GM12878 (cell line): Measurements from ENCODE around the gene RB1. TPM values are rescaled to one million over a fixed set of nuclear protein-coding genes. Genes with fewer than 3 reads are reported as not detected.

Experiments
- ATAC-seq: fragments of 200-7000 bp; cut with Tn5 transposase; 3 replicates; pipeline ENCODE4 v1.9.1; 2020; ENCODE audit warnings: mild to moderate bottlenecking, moderate library complexity
- BruUV-seq: library from RNA; stranded (reverse); fragments of 400-500 nt; replicated peaks from 2 replicates; lab custom pipeline; 2021; lab: Mats Ljungman, UMichigan
- CTCF ChIA-PET: fragments of 300-600 bp; sonication (Branson Sonifier 250); formaldehyde crosslinking; extraction: SDS; loops from one replicate; lab custom pipeline; 2021; ENCODE audit warnings: inconsistent platforms; lab: Yijun Ruan, JAX
- POLR2A ChIA-PET: fragments of 350-600 bp; formaldehyde crosslinking; extraction: SDS; loops from one replicate; lab custom pipeline; 2021; ENCODE audit warnings: inconsistent platforms; lab: Charles Lee
- RAD21 ChIA-PET: fragments of 300-600 bp; sonication (Branson Sonifier 250); formaldehyde crosslinking; loops from one replicate; lab custom pipeline; 2023; ENCODE audit warnings: antibody characterized with exemption; ENCODE audit not compliant: unreplicated experiment; lab: Charles Lee
- SMC1A ChIA-PET: fragments of 300-600 bp; sonication (Branson Sonifier 250); formaldehyde crosslinking; loops from one replicate; lab custom pipeline; 2023; ENCODE audit not compliant: unreplicated experiment, uncharacterized antibody; lab: Charles Lee
- DNase-seq: peaks from one replicate; pipeline ENCODE4 v3.0.0-alpha.2; 2011; ENCODE audit warnings: low read depth, low spot score
- FAIRE-seq: peaks from 3 replicates; lab custom pipeline; 2011; peaks lifted over from hg19 to GRCh38; lab: Jason Lieb, UNC
- H2AFZ ChIP-seq: 2 replicates; pipeline ENCODE4 v1.6.0; 2011; ENCODE audit warnings: low read depth, low read length, control low read depth; ENCODE audit not compliant: control insufficient read depth
- H3K27ac ChIP-seq: 2 replicates; pipeline ENCODE4 v1.5.1; 2011; ENCODE audit warnings: control low read depth; ENCODE audit not compliant: control insufficient read depth, insufficient read depth
- H3K27me3 ChIP-seq, 2 experiments: replicated peaks in 1 of 2; 2 replicates each; pipeline versions ENCODE4 v1.6.0 to v1.6.1; 2011; ENCODE audit warnings: low read length in 1 of 2; ENCODE audit not compliant: control insufficient read depth in 2 of 2, insufficient read depth in 2 of 2
- H3K36me3 ChIP-seq, 2 experiments: 2 replicates each; pipeline ENCODE4 v1.5.1; 2011; ENCODE audit warnings: low read length in 1 of 2; ENCODE audit not compliant: control insufficient read depth in 2 of 2, insufficient read depth in 2 of 2
- H3K4me1 ChIP-seq: 2 replicates; pipeline ENCODE4 v1.6.1; 2011; ENCODE audit warnings: mild to moderate bottlenecking, low read length, moderate library complexity, mixed read lengths; ENCODE audit not compliant: control insufficient read depth, insufficient read depth
- H3K4me2 ChIP-seq: 2 replicates; pipeline ENCODE4 v1.6.0; 2011; ENCODE audit warnings: control low read depth; ENCODE audit not compliant: control insufficient read depth, insufficient read depth
- H3K4me3 ChIP-seq: fragments of 200-600 bp; sonication (generic); 2 replicates; pipeline ENCODE4 v1.5.1; 2016
- H3K79me2 ChIP-seq: 2 replicates; pipeline ENCODE4 v1.6.0; 2011; ENCODE audit warnings: low read length; ENCODE audit not compliant: control insufficient read depth, insufficient read depth
- H3K9ac ChIP-seq: 2 replicates; pipeline ENCODE4 v1.8.0; 2011; ENCODE audit warnings: low read length, control low read depth, mixed read lengths; ENCODE audit not compliant: control insufficient read depth, insufficient read depth
- H3K9me3 ChIP-seq: replicated peaks from 3 replicates; pipeline ENCODE4 v1.5.1; 2011; ENCODE audit warnings: mild to moderate bottlenecking, low read length; ENCODE audit not compliant: control insufficient read depth, insufficient read depth
- H4K20me1 ChIP-seq: 2 replicates; pipeline ENCODE4 v1.6.0; 2011; ENCODE audit not compliant: control insufficient read depth, insufficient read depth
- CUX1 ChIP-seq: IDR thresholded peaks from 2 replicates; pipeline ENCODE4 v1.6.1; 2012; ENCODE audit warnings: improper control_type of control experiment, low read depth, low read length; ENCODE audit not compliant: insufficient replicate concordance
- IRF4 ChIP-seq: IDR thresholded peaks from 2 replicates; pipeline ENCODE4 v1.6.1; 2011; ENCODE audit warnings: low read depth, low read length
- KLF5 ChIP-seq: fragments of 450-650 bp; IDR thresholded peaks from 2 replicates; pipeline ENCODE4 v1.6.1; 2014; ENCODE audit warnings: mild to moderate bottlenecking; ENCODE audit not compliant: partially characterized antibody
- NFYB ChIP-seq: IDR thresholded peaks from 2 replicates; pipeline ENCODE4 v1.6.1; 2011; ENCODE audit warnings: low read depth, mild to moderate bottlenecking, low read length, improper control_type of control experiment, moderate library complexity; ENCODE audit not compliant: insufficient read depth
- NR2C1 ChIP-seq: fragments of 450-650 bp; IDR thresholded peaks from 2 replicates; pipeline ENCODE4 v1.6.1; 2017; ENCODE audit warnings: antibody characterized with exemption, mild to moderate bottlenecking, moderate library complexity
- PAX5 ChIP-seq: IDR thresholded peaks from 2 replicates; pipeline ENCODE4 v1.6.1; 2011; ENCODE audit warnings: low read depth, low read length, borderline replicate concordance
- SRF ChIP-seq, 2 experiments: IDR thresholded peaks; 2 replicates each; pipeline ENCODE4 v1.6.1; 2011; ENCODE audit warnings: low read depth in 2 of 2, low read length in 2 of 2, mild to moderate bottlenecking in 1 of 2, moderate library complexity in 1 of 2
- STAT1 ChIP-seq: fragments of 450-650 bp; conservative IDR thresholded peaks from 2 replicates; pipeline ENCODE4 v1.6.1; 2014; ENCODE audit warnings: antibody characterized with exemption, mild to moderate bottlenecking
- STAT3 ChIP-seq: IDR thresholded peaks from 2 replicates; pipeline ENCODE4 v1.6.1; 2011; ENCODE audit warnings: low read depth, low read length, improper control_type of control experiment
- SUZ12 ChIP-seq: fragments of 200-600 bp; sonication (generic); IDR thresholded peaks from one replicate; pipeline ENCODE4 v1.6.1; 2018; ENCODE audit warnings: antibody characterized with exemption, mild to moderate bottlenecking; ENCODE audit not compliant: unreplicated experiment
- YY1 ChIP-seq: IDR thresholded peaks from 2 replicates; pipeline ENCODE4 v1.6.1; 2011; ENCODE audit warnings: low read depth, mild to moderate bottlenecking, low read length
- WGBS: methylation state at CpG from one replicate; pipeline ENCODE4 v1.1.6; 2016; ENCODE audit warnings: low lambda C conversion rate; ENCODE audit not compliant: insufficient replicate concordance, insufficient coverage; ENCODE audit errors: missing lambda C conversion rate; 5-methylcytosine and 5-hydroxymethylcytosine counted together
- in situ Hi-C: fragments of 300-500 bp; cut with MboI; formaldehyde crosslinking; loops from 9 replicates; pipeline ENCODE4 v1.14.3; 2018; ENCODE audit warnings: mixed read lengths
- intact Hi-C: fragments of 100-400 bp; cut with micrococcal nuclease; formaldehyde crosslinking; loops from one replicate; pipeline ENCODE4 v1.14.2; 2022; ENCODE audit not compliant: unreplicated experiment
- polyA plus RNA-seq, 11 experiments: library from polyadenylated mRNA; depleted of rRNA in 4 of 11; unstranded in 6 of 11; stranded (reverse) in 5 of 11; fragments of >200 nt; fragmentation: Nextera tagmentation in 4 of 11; fragmentation: Illumina TruSeq in 1 of 11; extraction: Ambion mirVana in 4 of 11; extraction: Trizol in 1 of 11; gene quantifications; 1 replicate in 1 of 11; 2 replicates in 10 of 11; pipeline versions ENCODE4 v1.2.1 to v1.2.3, GENCODE V29; 2011 to 2016; ENCODE audit warnings: inconsistent platforms in 2 of 11, missing spikeins in 2 of 11, low read depth in 1 of 11
- total RNA-seq, 4 experiments: library from RNA; depleted of rRNA in 3 of 4; stranded (reverse); fragments of >200 nt in 3 of 4; fragmentation: Illumina TruSeq in 1 of 4; extraction: Trizol in 1 of 4; gene quantifications; 2 replicates each; pipeline versions ENCODE4 v1.2.1 to v1.2.3, GENCODE V29; 2013 to 2021
- TF ChIP-seq, protein P1 (sequence below): IDR thresholded peaks from 2 replicates; pipeline ENCODE4 v1.6.1; 2011; ENCODE audit warnings: low read depth, low read length, improper control_type of control experiment, borderline replicate concordance

The RB1 gene
- total and polyA plus RNA-seq, 10 of the 15 experiments (the other 5 are each of a cell fraction or from before 2014, with no cell fraction given) = 2.8 to 45.0 (median 8.3) TPM

DNA sequence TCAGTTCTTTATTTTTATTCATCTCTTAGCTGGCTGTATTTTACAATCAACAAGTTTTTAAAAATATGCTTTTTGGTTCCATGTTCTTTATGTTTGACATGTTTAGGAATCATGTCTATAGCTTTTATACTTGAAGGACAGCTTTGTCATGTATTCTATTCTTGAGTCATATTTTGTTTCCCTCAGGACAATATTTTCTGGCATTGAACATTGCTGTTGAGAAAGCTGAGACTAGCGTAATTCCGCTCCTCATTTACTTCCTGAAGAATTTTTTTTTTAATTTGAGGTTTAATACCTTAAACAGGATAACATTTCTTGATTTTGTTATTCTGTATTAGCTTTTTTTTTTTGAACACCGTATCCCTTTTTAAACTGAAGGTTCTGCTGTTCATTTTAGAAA is 53.2 kb downstream of the RB1 start:
- DNase-seq (no peak), FAIRE-seq (no peak), ATAC-seq (no peak)
- in situ Hi-C loops (no loop called here), intact Hi-C loops (no loop called here)
- CTCF ChIA-PET = interaction anchor here (0.6 to 1.5 kb wide), 9 partner anchors 9 to 313 kb away, joined by 3 to 5 read pairs (median 3); no protein-coding TSS in a partner anchor
- SMC1A ChIA-PET = interaction anchor here (0.6 to 1.6 kb wide), 4 partner anchors 9 to 223 kb away, joined by 3 to 6 read pairs (median 4); no protein-coding TSS in a partner anchor
- Histone ChIP-seq H3K27me3 (no peaks in the 10 kb centered on the region), H3K4me1 (no peaks in the 10 kb centered on the region), H2AFZ (no peak overlapping the region), H3K9me3 (peaks cover 5% of the 10 kb centered on the region; the same call in 1 of the 3 replicates), H3K4me2 (no peak overlapping the region), H4K20me1 (no peaks in the 10 kb centered on the region), H3K79me2 (no peaks in the 10 kb centered on the region), H3K36me3 (no peaks in the 10 kb centered on the region), H3K4me3 (no peak overlapping the region), H3K9ac (no peak overlapping the region), H3K27ac (no peak overlapping the region)
- TF ChIP-seq STAT3 (no peak), PAX5 (no peak), IRF4 (no peak)
- TF ChIP-seq, protein P1, sequence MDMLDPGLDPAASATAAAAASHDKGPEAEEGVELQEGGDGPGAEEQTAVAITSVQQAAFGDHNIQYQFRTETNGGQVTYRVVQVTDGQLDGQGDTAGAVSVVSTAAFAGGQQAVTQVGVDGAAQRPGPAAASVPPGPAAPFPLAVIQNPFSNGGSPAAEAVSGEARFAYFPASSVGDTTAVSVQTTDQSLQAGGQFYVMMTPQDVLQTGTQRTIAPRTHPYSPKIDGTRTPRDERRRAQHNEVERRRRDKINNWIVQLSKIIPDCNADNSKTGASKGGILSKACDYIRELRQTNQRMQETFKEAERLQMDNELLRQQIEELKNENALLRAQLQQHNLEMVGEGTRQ = no peak
- POLR2A ChIA-PET = no interaction called here
- RAD21 ChIA-PET = interaction anchor here (0.9 kb wide), 1 partner anchor 129 kb away, joined by 4 read pairs; no protein-coding TSS in a partner anchor
- 62% methylated on average over 3 of the region's 3 CpGs for WGBS
- no TSS peak for BruUV-seq

GRCh38 chr13:48369988-48370387 is 66.4 kb downstream of the RB1 start:
- ChIA-PET POLR2A (no interaction called here), RAD21 (no interaction called here), SMC1A (no interaction called here), CTCF (interaction anchor here (0.9 kb wide), 1 partner anchor 109 kb away, joined by 3 read pairs; no protein-coding TSS in a partner anchor)
- Histone ChIP-seq H3K9ac (no peak overlapping the region), H3K9me3 (no peaks in the 10 kb centered on the region), H3K4me3 (no peak overlapping the region), H3K36me3 (no peaks in the 10 kb centered on the region; a peak in 1 of 4 replicates), H3K27me3 (no peaks in the 10 kb centered on the region), H2AFZ (no peak overlapping the region), H3K4me2 (no peak overlapping the region), H4K20me1 (no peaks in the 10 kb centered on the region), H3K27ac (no peak overlapping the region), H3K4me1 (no peaks in the 10 kb centered on the region), H3K79me2 (no peaks in the 10 kb centered on the region)
- intact Hi-C loops = no loop called here
- ATAC-seq = no peak
- no peak for FAIRE-seq
- in situ Hi-C loops = no loop called here
- no TSS peak for BruUV-seq
- 100% methylated on average over 1 of the region's 1 CpG for WGBS
- DNase-seq = no peak
- no peak for TF ChIP-seq KLF5
- no peak for TF ChIP-seq YY1
- TF ChIP-seq SUZ12 = no peak
- TF ChIP-seq CUX1 = no peak
- no peak for TF ChIP-seq STAT1
- TF ChIP-seq NFYB = no peak
- TF ChIP-seq SRF (IDR thresholded peaks at IDR 0.05; ENCODE audit: low read depth in 2 of 2, low read length in 2 of 2) = no peak
- no peak for TF ChIP-seq NR2C1
